Activated B cell treated with CpG ODN at 0.5 μM for 24 hours (primary cell): ENCODE measurements around the gene GSTM4. TPM values are rescaled to one million over a fixed set of nuclear protein-coding genes. Genes with fewer than 3 reads are reported as not detected.
A peak's percentile ranks its signal among the peaks of the same experiment; 100 is the strongest.

Experiments
- ATAC-seq: fragments of 200-7000 bp; cut with Tn5 transposase; one replicate; pipeline ENCODE4 v1.10.0; 2021; ENCODE audit warnings: low read depth, mild to moderate bottlenecking, moderate library complexity
- CTCF ChIA-PET: fragments of 350-600 bp; sonication (Branson Sonifier 250); formaldehyde crosslinking; loops from one replicate; lab custom pipeline; 2021; ENCODE audit warnings: antibody characterized with exemption; lab: Charles Lee
- POLR2A ChIA-PET: fragments of 350-600 bp; sonication (Branson Sonifier 250); formaldehyde crosslinking; loops from one replicate; lab custom pipeline; 2021; ENCODE audit warnings: antibody characterized with exemption; lab: Charles Lee
- DNase-seq: peaks from one replicate; pipeline ENCODE4 v3.0.0; 2022
- H3K27ac Mint-ChIP-seq: one replicate; pipeline ENCODE4 v1.8.0; 2020; ENCODE audit warnings: mixed read lengths
- H3K27me3 Mint-ChIP-seq: one replicate; pipeline ENCODE4 v1.8.0; 2021; ENCODE audit warnings: mixed read lengths
- H3K36me3 Mint-ChIP-seq: one replicate; pipeline ENCODE4 v1.8.0; 2021; ENCODE audit warnings: low read depth, mixed read lengths
- H3K4me1 Mint-ChIP-seq: one replicate; pipeline ENCODE4 v1.8.0; 2021; ENCODE audit warnings: mixed read lengths
- H3K4me3 Mint-ChIP-seq: one replicate; pipeline ENCODE4 v1.8.0; 2020; ENCODE audit warnings: mild to moderate bottlenecking, mixed read lengths
- H3K9me3 Mint-ChIP-seq: one replicate; pipeline ENCODE4 v1.8.0; 2020; ENCODE audit warnings: mixed read lengths
- CTCF ChIP-seq: fragments of 200-600 bp; IDR thresholded peaks from one replicate; pipeline ENCODE4 v1.8.0; 2022; ENCODE audit warnings: antibody characterized with exemption, mild to moderate bottlenecking
- intact Hi-C: fragments of 100-400 bp; cut with micrococcal nuclease; formaldehyde crosslinking; loops from one replicate; pipeline ENCODE4 v1.15.1; 2024
- total RNA-seq: library from RNA; stranded (reverse); gene quantifications from 2 replicates; pipeline ENCODE4 v1.2.3, GENCODE V29; 2022

Gene GSTM4
- total RNA-seq, 1 donor from 2014 or later = 13.1 TPM

- CTCF ChIA-PET = interaction anchor here (0.7 to 6.6 kb wide), 30 partner anchors 9 to 420 kb away, joined by 3 to 103 read pairs (median 5); partner anchors contain the start of genes AHCYL1, AMPD2, GNAI3 and GNAT2
- no peak for TF ChIP-seq CTCF
- intact Hi-C loops = no loop called here
- POLR2A ChIA-PET = interaction anchor here (1.3 to 1.6 kb wide), 4 partner anchors 15 to 345 kb away, joined by 3 to 16 read pairs (median 6); partner anchors contain the start of genes AHCYL1 and GNAI3
- H3K4me1 Mint-ChIP-seq = peaks cover 31% of the 10 kb centered on the region
- no peak overlapping the region for H3K4me3 Mint-ChIP-seq
- H3K27me3 Mint-ChIP-seq = no peaks in the 10 kb centered on the region
- DNase-seq = no peak
- ATAC-seq = no peak
- no peak overlapping the region for H3K27ac Mint-ChIP-seq
- H3K36me3 Mint-ChIP-seq = no peaks in the 10 kb centered on the region
- H3K9me3 Mint-ChIP-seq = no peaks in the 10 kb centered on the region
Observed at GRCh38 chr1:109639063-109639840, 16.6 kb upstream of the GSTM4 start.

- no peaks in the 10 kb centered on the region for H3K27me3 Mint-ChIP-seq
- intact Hi-C loops = loop anchor here (1.0 to 10.0 kb wide), 4 partner anchors 16 to 855 kb away; partner anchors contain the start of genes AMPD2 and GNAT2
- ATAC-seq = no peak
- no peaks in the 10 kb centered on the region for H3K9me3 Mint-ChIP-seq
- DNase-seq = no peak
- no peak overlapping the region for H3K4me3 Mint-ChIP-seq
- no peaks in the 10 kb centered on the region for H3K36me3 Mint-ChIP-seq
- peaks cover 26% of the 10 kb centered on the region for H3K4me1 Mint-ChIP-seq
- TF ChIP-seq CTCF = no peak
- ChIA-PET POLR2A (interaction anchor here (1.0 to 1.6 kb wide), 6 partner anchors 15 to 345 kb away, joined by 4 to 16 read pairs (median 6); partner anchors contain the start of genes AHCYL1, AMPD2, GNAI3 and GNAT2), CTCF (interaction anchor here (0.6 to 6.6 kb wide), 48 partner anchors 9 to 420 kb away, joined by 3 to 103 read pairs (median 4); partner anchors contain the start of genes AHCYL1, AMPD2, CYB561D1 and GNAI3)
- H3K27ac Mint-ChIP-seq = no peak overlapping the region
Observed at GRCh38 chr1:109639841-109640184, 16.1 kb upstream of the GSTM4 start.

- no peaks in the 10 kb centered on the region for H3K36me3 Mint-ChIP-seq
- peak; percentile 45 for TF ChIP-seq CTCF
- H3K4me1 Mint-ChIP-seq = peaks cover 20% of the 10 kb centered on the region
- peak; percentile 86 for DNase-seq
- no peaks in the 10 kb centered on the region for H3K9me3 Mint-ChIP-seq
- CTCF ChIA-PET = interaction anchor here (0.6 to 6.6 kb wide), 53 partner anchors 10 to 419 kb away, joined by 3 to 103 read pairs (median 4); partner anchors contain the start of genes AHCYL1, AMPD2, CYB561D1 and EPS8L3
- H3K27me3 Mint-ChIP-seq = no peaks in the 10 kb centered on the region
- intact Hi-C loops = loop anchor here (1.0 to 10.0 kb wide), 4 partner anchors 16 to 854 kb away; partner anchors contain the start of genes AMPD2 and GNAT2
- H3K27ac Mint-ChIP-seq = no peak overlapping the region
- peak; percentile 84 for ATAC-seq
- POLR2A ChIA-PET = interaction anchor here (0.5 to 1.6 kb wide), 8 partner anchors 15 to 395 kb away, joined by 3 to 16 read pairs (median 5); partner anchors contain the start of genes AHCYL1, AMPD2, GNAI3 and GNAT2
- no peak overlapping the region for H3K4me3 Mint-ChIP-seq
Observed at GRCh38 chr1:109640285-109640865, 15.5 kb upstream of the GSTM4 start.

- Mint-ChIP-seq H3K27ac (no peak overlapping the region), H3K36me3 (no peaks in the 10 kb centered on the region), H3K4me1 (peaks cover 19% of the 10 kb centered on the region), H3K4me3 (no peak overlapping the region), H3K9me3 (no peaks in the 10 kb centered on the region), H3K27me3 (no peaks in the 10 kb centered on the region)
- CTCF ChIA-PET = interaction anchor here (0.6 to 6.6 kb wide), 28 partner anchors 10 to 370 kb away, joined by 3 to 103 read pairs (median 4); partner anchors contain the start of genes AHCYL1, AMPD2, EPS8L3 and GNAI3
- DNase-seq (no peak), ATAC-seq (no peak)
- POLR2A ChIA-PET = interaction anchor here (0.6 to 1.6 kb wide), 3 partner anchors 17 to 394 kb away, joined by 3 to 16 read pairs (median 7); partner anchors contain the start of genes GNAI3 and STRIP1
- no peak for TF ChIP-seq CTCF
- intact Hi-C loops = loop anchor here (10.0 kb wide), 1 partner anchor 854 kb away; no protein-coding TSS in a partner anchor
Observed at GRCh38 chr1:109641078-109641740, 14.7 kb upstream of the GSTM4 start.
